AG04449 (cell line): ENCODE data around the gene VAPA.
A peak's percentile ranks its signal among the peaks of the same experiment; 100 is the strongest.

Experiments
- CTCF ChIA-PET: fragments of 350-600 bp; formaldehyde crosslinking; extraction: SDS; loops from one replicate; lab custom pipeline; 2021; ENCODE audit warnings: antibody characterized with exemption; lab: Yijun Ruan, JAX
- POLR2A ChIA-PET: fragments of 400-600, 350-600 bp; formaldehyde crosslinking; extraction: SDS; loops from one replicate; lab custom pipeline; 2020; ENCODE audit warnings: antibody characterized with exemption, inconsistent platforms; lab: Yijun Ruan, JAX
- DNase-seq: peaks from one replicate; pipeline ENCODE4 v3.0.0-alpha.2; 2010; ENCODE audit warnings: low read depth, low spot score
- H3K4me3 ChIP-seq: 2 replicates; pipeline ENCODE4 v1.5.1; 2011; ENCODE audit warnings: low read depth, mild to moderate bottlenecking, control low read depth, low read length
- CTCF ChIP-seq: IDR thresholded peaks from one replicate; pipeline ENCODE4 v1.5.1; 2011; ENCODE audit warnings: mild to moderate bottlenecking, moderate library complexity, low read length, control low read depth, inconsistent platforms; ENCODE audit not compliant: insufficient read depth; ENCODE audit errors: missing control alignments

Gene VAPA

GRCh38 chr18:9968081-9968848 lies 54.4 kb downstream of the VAPA start:
- CTCF ChIA-PET, result interaction anchor here (0.6 to 9.1 kb wide), 3 partner anchors 10 to 550 kb away, joined by 3 to 314 read pairs (median 4); no protein-coding TSS in a partner anchor
- DNase-seq, result no peak
- TF ChIP-seq CTCF, result no peak
- POLR2A ChIA-PET, result no interaction called here
- no peak overlapping the region for H3K4me3 ChIP-seq

GRCh38 chr18:9969247-9969646 lies 55.4 kb downstream of the VAPA start:
- no peak overlapping the region for H3K4me3 ChIP-seq
- ChIA-PET POLR2A (no interaction called here), CTCF (interaction anchor here (1.8 to 9.1 kb wide), 2 partner anchors 11 to 549 kb away, joined by 4 to 314 read pairs; no protein-coding TSS in a partner anchor)
- no peak for TF ChIP-seq CTCF
- DNase-seq, result no peak

GRCh38 chr18:9971313-9971920 lies 57.6 kb downstream of the VAPA start:
- DNase-seq, result peak; percentile 26
- no peak overlapping the region for H3K4me3 ChIP-seq
- POLR2A ChIA-PET, result no interaction called here
- TF ChIP-seq CTCF, result peak; percentile 45
- CTCF ChIA-PET, result interaction anchor here (0.7 to 9.1 kb wide), 50 partner anchors 9 to 1582 kb away, joined by 3 to 314 read pairs (median 4); partner anchors contain the start of gene NAPG

GRCh38 chr18:9973470-9973869 lies 59.7 kb downstream of the VAPA start:
- TF ChIP-seq CTCF, result no peak
- POLR2A ChIA-PET, result no interaction called here
- no peak for DNase-seq
- CTCF ChIA-PET, result interaction anchor here (0.7 to 9.1 kb wide), 12 partner anchors 8 to 558 kb away, joined by 3 to 314 read pairs (median 3); no protein-coding TSS in a partner anchor
- no peak overlapping the region for H3K4me3 ChIP-seq

GRCh38 chr18:9974279-9974915 lies 60.6 kb downstream of the VAPA start:
- ChIA-PET CTCF (interaction anchor here (1.0 to 9.1 kb wide), 6 partner anchors 9 to 1579 kb away, joined by 3 to 314 read pairs (median 4); no protein-coding TSS in a partner anchor), POLR2A (no interaction called here)
- TF ChIP-seq CTCF, result no peak
- DNase-seq, result no peak
- no peak overlapping the region for H3K4me3 ChIP-seq

- ChIA-PET POLR2A (no interaction called here), CTCF (interaction anchor here (1.7 to 9.1 kb wide), 2 partner anchors 465 to 543 kb away, joined by 5 to 314 read pairs; no protein-coding TSS in a partner anchor)
- TF ChIP-seq CTCF, result no peak
- DNase-seq, result no peak
- H3K4me3 ChIP-seq, result no peak overlapping the region
These were observed 61.8 kb downstream of the VAPA start for GRCh38 chr18:9975658-9976057.
